GM23338 (cell line): ENCODE data around the gene OR5M10. TPM values are rescaled to one million over a fixed set of nuclear protein-coding genes. Genes with fewer than 3 reads are reported as not detected.

Source experiments
- ATAC-seq: fragments of 200-7000 bp; cut with Tn5 transposase; 3 replicates; pipeline ENCODE4 v1.9.1; 2020
- DNase-seq: peaks from one replicate; pipeline ENCODE4 v3.0.0-alpha.2; 2015; ENCODE audit warnings: low spot score
- H2AFZ ChIP-seq: fragments of 200-600 bp; sonication (generic); 2 replicates; pipeline ENCODE4 v1.8.0; 2016; ENCODE audit warnings: antibody characterized with exemption, mild to moderate bottlenecking, moderate library complexity
- H3F3A ChIP-seq: fragments of 200-600 bp; sonication (generic); replicated peaks from 2 replicates; pipeline ENCODE4 v1.8.0; 2017; ENCODE audit warnings: antibody characterized with exemption, mixed run types, low read depth
- H3K27ac ChIP-seq: fragments of 200-600 bp; sonication (generic); 2 replicates; pipeline ENCODE4 v1.6.1; 2016; ENCODE audit warnings: low read depth
- H3K27me3 ChIP-seq: fragments of 200-600 bp; sonication (generic); 2 replicates; pipeline ENCODE4 v1.8.0; 2016; ENCODE audit warnings: mild to moderate bottlenecking, mixed run types, moderate library complexity; ENCODE audit not compliant: insufficient read depth
- H3K36me3 ChIP-seq: fragments of 200-600 bp; sonication (generic); 2 replicates; pipeline ENCODE4 v1.8.0; 2016; ENCODE audit warnings: mild to moderate bottlenecking; ENCODE audit not compliant: insufficient read depth
- H3K4me1 ChIP-seq: fragments of 200-600 bp; sonication (generic); 2 replicates; pipeline ENCODE4 v1.8.0; 2016; ENCODE audit warnings: mild to moderate bottlenecking, moderate library complexity; ENCODE audit not compliant: insufficient read depth
- H3K4me2 ChIP-seq: fragments of 200-600 bp; sonication (generic); 2 replicates; pipeline ENCODE4 v1.7.1; 2017; ENCODE audit warnings: mixed run types
- H3K4me3 ChIP-seq: fragments of 200-600 bp; sonication (generic); 2 replicates; pipeline ENCODE4 v1.6.1; 2016; ENCODE audit warnings: mixed run types
- H3K79me2 ChIP-seq: fragments of 200-600 bp; sonication (generic); replicated peaks from 2 replicates; pipeline ENCODE4 v1.8.0; 2017; ENCODE audit warnings: mild to moderate bottlenecking; ENCODE audit not compliant: insufficient read depth
- H3K9me2 ChIP-seq: fragments of 200-600 bp; sonication (generic); 2 replicates; pipeline ENCODE4 v1.8.0; 2017; ENCODE audit not compliant: insufficient read depth
- H4K20me1 ChIP-seq: fragments of 200-600 bp; sonication (generic); replicated peaks from 2 replicates; pipeline ENCODE4 v1.8.0; 2017; ENCODE audit warnings: mild to moderate bottlenecking; ENCODE audit not compliant: insufficient read depth
- H3K27ac Mint-ChIP-seq: 2 replicates; pipeline ENCODE4 v1.8.0; 2020; ENCODE audit warnings: inconsistent platforms, mild to moderate bottlenecking, moderate library complexity, mixed read lengths
- H3K27me3 Mint-ChIP-seq: 3 replicates; pipeline ENCODE4 v1.8.0; 2022; ENCODE audit warnings: low read depth, mild to moderate bottlenecking, moderate library complexity, mixed read lengths, inconsistent platforms; ENCODE audit not compliant: insufficient read depth, poor library complexity
- H3K36me3 Mint-ChIP-seq: 3 replicates; pipeline ENCODE4 v1.8.0; 2021; ENCODE audit warnings: low read depth, mild to moderate bottlenecking, inconsistent platforms, moderate library complexity, mixed read lengths
- H3K4me1 Mint-ChIP-seq: 3 replicates; pipeline ENCODE4 v1.8.0; 2020; ENCODE audit warnings: mild to moderate bottlenecking, inconsistent platforms, mixed read lengths
- H3K4me3 Mint-ChIP-seq: 3 replicates; pipeline ENCODE4 v1.8.0; 2021; ENCODE audit warnings: moderate library complexity, mild to moderate bottlenecking, inconsistent platforms, mixed read lengths
- H3K9me3 Mint-ChIP-seq: 3 replicates; pipeline ENCODE4 v1.8.0; 2020; ENCODE audit warnings: moderate library complexity, mild to moderate bottlenecking, inconsistent platforms, mixed read lengths
- EZH2 ChIP-seq: fragments of 200-600 bp; sonication (generic); IDR thresholded peaks from one replicate; pipeline ENCODE4 v1.8.0; 2017; ENCODE audit warnings: antibody characterized with exemption, mild to moderate bottlenecking, low read depth; ENCODE audit not compliant: unreplicated experiment
- EZH2phosphoT487 ChIP-seq: fragments of 200-600 bp; sonication (generic); IDR thresholded peaks from one replicate; pipeline ENCODE4 v1.8.1; 2018; ENCODE audit warnings: antibody characterized with exemption; ENCODE audit not compliant: unreplicated experiment
- JUNB ChIP-seq: IDR thresholded peaks from one replicate; pipeline ENCODE4 v1.6.1; 2016; ENCODE audit warnings: antibody characterized with exemption; ENCODE audit not compliant: unreplicated experiment
- NANOG ChIP-seq: IDR thresholded peaks from 2 replicates; pipeline ENCODE4 v1.6.1; 2016; ENCODE audit warnings: antibody characterized with exemption, borderline replicate concordance
- ZNF331 ChIP-seq: fragments of 250-450 bp; sonication (Bioruptor Pico); IDR thresholded peaks from 2 replicates; pipeline ENCODE4 v1.5.0; 2020; ENCODE audit warnings: low read depth, mild to moderate bottlenecking, moderate library complexity
- polyA plus RNA-seq: library from polyadenylated mRNA; unstranded; fragments of >200 nt; fragmentation: Nextera tagmentation; extraction: Ambion mirVana; gene quantifications from 2 replicates; pipeline ENCODE4 v1.2.1, GENCODE V29; 2016
- total RNA-seq: library from RNA; depleted of rRNA; stranded (reverse); fragments of >200 nt; shearing (Covaris generic); gene quantifications from 2 replicates; pipeline ENCODE4 v1.2.3, GENCODE V29; 2014
- TF ChIP-seq, protein P1 (sequence below): IDR thresholded peaks from 2 replicates; pipeline ENCODE4 v1.6.1; 2016; ENCODE audit warnings: antibody characterized with exemption
- TF ChIP-seq, protein P2 (sequence below): IDR thresholded peaks from one replicate; pipeline ENCODE4 v1.6.1; 2018; ENCODE audit warnings: antibody characterized with exemption; ENCODE audit not compliant: unreplicated experiment
- TF ChIP-seq, protein P3 (sequence below), 2 experiments: fragments of 200-600 bp in 1 of 2; sonication (generic) in 1 of 2; conservative IDR thresholded peaks; 2 replicates each; pipeline versions ENCODE4 v1.5.1 to v1.6.1; 2016 to 2017; ENCODE audit warnings: antibody characterized with exemption in 2 of 2, low read depth in 2 of 2, mild to moderate bottlenecking in 2 of 2, moderate library complexity in 1 of 2

OR5M10 gene
- total and polyA plus RNA-seq, 2 experiments from 2014 or later = not detected

DNA sequence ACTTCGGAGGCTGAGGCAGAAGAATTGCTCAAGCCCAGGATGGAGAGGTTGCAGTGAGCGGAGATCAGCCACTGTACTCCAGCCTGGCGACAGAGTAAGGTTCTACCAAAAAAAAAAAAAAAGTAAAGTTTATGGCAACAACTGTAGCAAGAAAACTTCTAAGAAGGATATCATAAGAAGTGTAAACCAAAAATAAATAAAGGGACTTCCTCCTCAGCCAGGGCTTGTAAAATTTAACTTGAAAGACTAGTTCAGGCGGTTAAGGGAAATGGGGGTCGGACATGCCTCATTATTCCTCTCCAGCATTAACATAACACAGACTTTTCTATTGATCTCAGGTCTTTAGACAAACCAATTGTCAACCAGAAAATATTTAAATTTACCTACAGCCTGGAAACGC lies 32.0 kb downstream of the OR5M10 start:
- Histone ChIP-seq H4K20me1 (no peaks in the 10 kb centered on the region), H3F3A (no peaks in the 10 kb centered on the region), H3K36me3 (no peaks in the 10 kb centered on the region), H3K9me2 (peaks cover 25% of the 10 kb centered on the region; the same call in 1 of the 2 replicates), H3K4me2 (no peak overlapping the region), H2AFZ (no peak overlapping the region), H3K4me1 (no peaks in the 10 kb centered on the region), H3K27ac (no peak overlapping the region), H3K4me3 (no peak overlapping the region), H3K79me2 (no peaks in the 10 kb centered on the region), H3K27me3 (no peaks in the 10 kb centered on the region)
- no peak for DNase-seq
- no peaks in the 10 kb centered on the region for H3K27me3 Mint-ChIP-seq
- H3K4me3 Mint-ChIP-seq = no peak overlapping the region
- H3K36me3 Mint-ChIP-seq = no peaks in the 10 kb centered on the region; the same call in 2 of the 3 replicates
- no peak for ATAC-seq
- no peak overlapping the region for H3K27ac Mint-ChIP-seq
- H3K4me1 Mint-ChIP-seq = 0 out of 3 replicates have a peak, but pooled peaks cover 3% of the 10 kb centered on the region
- no peaks in the 10 kb centered on the region; the same call in 2 of the 3 replicates for H3K9me3 Mint-ChIP-seq
- TF ChIP-seq JUNB (no peak), EZH2 (no peak), EZH2phosphoT487 (no peak), ZNF331 (CRISPR knock-in tag) (no peak)
- TF ChIP-seq, protein P1, sequence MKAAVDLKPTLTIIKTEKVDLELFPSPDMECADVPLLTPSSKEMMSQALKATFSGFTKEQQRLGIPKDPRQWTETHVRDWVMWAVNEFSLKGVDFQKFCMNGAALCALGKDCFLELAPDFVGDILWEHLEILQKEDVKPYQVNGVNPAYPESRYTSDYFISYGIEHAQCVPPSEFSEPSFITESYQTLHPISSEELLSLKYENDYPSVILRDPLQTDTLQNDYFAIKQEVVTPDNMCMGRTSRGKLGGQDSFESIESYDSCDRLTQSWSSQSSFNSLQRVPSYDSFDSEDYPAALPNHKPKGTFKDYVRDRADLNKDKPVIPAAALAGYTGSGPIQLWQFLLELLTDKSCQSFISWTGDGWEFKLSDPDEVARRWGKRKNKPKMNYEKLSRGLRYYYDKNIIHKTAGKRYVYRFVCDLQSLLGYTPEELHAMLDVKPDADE = no peak
- TF ChIP-seq, protein P2, sequence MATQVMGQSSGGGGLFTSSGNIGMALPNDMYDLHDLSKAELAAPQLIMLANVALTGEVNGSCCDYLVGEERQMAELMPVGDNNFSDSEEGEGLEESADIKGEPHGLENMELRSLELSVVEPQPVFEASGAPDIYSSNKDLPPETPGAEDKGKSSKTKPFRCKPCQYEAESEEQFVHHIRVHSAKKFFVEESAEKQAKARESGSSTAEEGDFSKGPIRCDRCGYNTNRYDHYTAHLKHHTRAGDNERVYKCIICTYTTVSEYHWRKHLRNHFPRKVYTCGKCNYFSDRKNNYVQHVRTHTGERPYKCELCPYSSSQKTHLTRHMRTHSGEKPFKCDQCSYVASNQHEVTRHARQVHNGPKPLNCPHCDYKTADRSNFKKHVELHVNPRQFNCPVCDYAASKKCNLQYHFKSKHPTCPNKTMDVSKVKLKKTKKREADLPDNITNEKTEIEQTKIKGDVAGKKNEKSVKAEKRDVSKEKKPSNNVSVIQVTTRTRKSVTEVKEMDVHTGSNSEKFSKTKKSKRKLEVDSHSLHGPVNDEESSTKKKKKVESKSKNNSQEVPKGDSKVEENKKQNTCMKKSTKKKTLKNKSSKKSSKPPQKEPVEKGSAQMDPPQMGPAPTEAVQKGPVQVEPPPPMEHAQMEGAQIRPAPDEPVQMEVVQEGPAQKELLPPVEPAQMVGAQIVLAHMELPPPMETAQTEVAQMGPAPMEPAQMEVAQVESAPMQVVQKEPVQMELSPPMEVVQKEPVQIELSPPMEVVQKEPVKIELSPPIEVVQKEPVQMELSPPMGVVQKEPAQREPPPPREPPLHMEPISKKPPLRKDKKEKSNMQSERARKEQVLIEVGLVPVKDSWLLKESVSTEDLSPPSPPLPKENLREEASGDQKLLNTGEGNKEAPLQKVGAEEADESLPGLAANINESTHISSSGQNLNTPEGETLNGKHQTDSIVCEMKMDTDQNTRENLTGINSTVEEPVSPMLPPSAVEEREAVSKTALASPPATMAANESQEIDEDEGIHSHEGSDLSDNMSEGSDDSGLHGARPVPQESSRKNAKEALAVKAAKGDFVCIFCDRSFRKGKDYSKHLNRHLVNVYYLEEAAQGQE = no peak

DNA sequence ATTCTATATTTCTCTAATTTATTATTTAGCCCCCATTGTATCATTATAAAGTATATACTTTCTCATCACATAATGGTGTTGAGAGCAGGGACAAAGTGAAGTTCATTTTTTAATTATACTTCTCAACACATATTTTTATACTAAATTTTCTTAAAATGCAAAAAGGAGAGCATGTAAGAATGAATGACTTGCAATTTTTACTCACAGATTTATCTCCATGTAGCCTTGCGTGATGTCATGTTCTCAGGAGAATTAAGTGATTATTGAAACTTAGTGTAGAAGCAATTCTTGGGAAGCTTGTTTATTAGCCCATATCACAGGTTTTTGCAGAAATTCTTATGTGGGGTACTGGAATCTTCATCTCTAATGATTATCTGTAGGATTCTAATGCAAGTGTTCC lies 33.8 kb downstream of the OR5M10 start:
- H3K4me3 Mint-ChIP-seq = no peak overlapping the region
- no peaks in the 10 kb centered on the region; the same call in 2 of the 3 replicates for H3K36me3 Mint-ChIP-seq
- H3K27ac ChIP-seq = no peak overlapping the region
- 0 out of 3 replicates have a peak, but pooled peaks cover 3% of the 10 kb centered on the region for H3K4me1 Mint-ChIP-seq
- H2AFZ ChIP-seq = no peak overlapping the region
- H3K36me3 ChIP-seq = no peaks in the 10 kb centered on the region
- H3K4me3 ChIP-seq = no peak overlapping the region
- H3K27me3 ChIP-seq = no peaks in the 10 kb centered on the region
- no peak overlapping the region for H3K27ac Mint-ChIP-seq
- H3K27me3 Mint-ChIP-seq = no peaks in the 10 kb centered on the region
- no peaks in the 10 kb centered on the region for H3F3A ChIP-seq
- ATAC-seq (no peak), DNase-seq (no peak)
- no peaks in the 10 kb centered on the region; the same call in 2 of the 3 replicates for H3K9me3 Mint-ChIP-seq
- H3K79me2 ChIP-seq = no peaks in the 10 kb centered on the region
- H4K20me1 ChIP-seq = no peaks in the 10 kb centered on the region
- H3K4me1 ChIP-seq = no peaks in the 10 kb centered on the region
- no peak overlapping the region for H3K4me2 ChIP-seq
- peaks cover 25% of the 10 kb centered on the region; the same call in 1 of the 2 replicates for H3K9me2 ChIP-seq
- TF ChIP-seq, protein P2 = no peak
- TF ChIP-seq, protein P1 = no peak
- TF ChIP-seq, protein P3, sequence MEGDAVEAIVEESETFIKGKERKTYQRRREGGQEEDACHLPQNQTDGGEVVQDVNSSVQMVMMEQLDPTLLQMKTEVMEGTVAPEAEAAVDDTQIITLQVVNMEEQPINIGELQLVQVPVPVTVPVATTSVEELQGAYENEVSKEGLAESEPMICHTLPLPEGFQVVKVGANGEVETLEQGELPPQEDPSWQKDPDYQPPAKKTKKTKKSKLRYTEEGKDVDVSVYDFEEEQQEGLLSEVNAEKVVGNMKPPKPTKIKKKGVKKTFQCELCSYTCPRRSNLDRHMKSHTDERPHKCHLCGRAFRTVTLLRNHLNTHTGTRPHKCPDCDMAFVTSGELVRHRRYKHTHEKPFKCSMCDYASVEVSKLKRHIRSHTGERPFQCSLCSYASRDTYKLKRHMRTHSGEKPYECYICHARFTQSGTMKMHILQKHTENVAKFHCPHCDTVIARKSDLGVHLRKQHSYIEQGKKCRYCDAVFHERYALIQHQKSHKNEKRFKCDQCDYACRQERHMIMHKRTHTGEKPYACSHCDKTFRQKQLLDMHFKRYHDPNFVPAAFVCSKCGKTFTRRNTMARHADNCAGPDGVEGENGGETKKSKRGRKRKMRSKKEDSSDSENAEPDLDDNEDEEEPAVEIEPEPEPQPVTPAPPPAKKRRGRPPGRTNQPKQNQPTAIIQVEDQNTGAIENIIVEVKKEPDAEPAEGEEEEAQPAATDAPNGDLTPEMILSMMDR (conservative IDR thresholded peaks at IDR 0.05; ENCODE audit: low read depth in 2 of 2) = no peak
- TF ChIP-seq NANOG = no peak
